Mucosa of stomach (tissue), 1 donor: Measurements from ENCODE around the gene ADAM12.
"Not testable (repeated sequence)": the region's sequence is repeated elsewhere in the genome, so short reads cannot be mapped to it uniquely, and the experiment has no call there.

Experiments
- H3K27me3 ChIP-seq: one replicate; pipeline ENCODE4 v1.7.0; 2013; ENCODE audit warnings: mild to moderate bottlenecking, low read length; ENCODE audit not compliant: control insufficient read depth, insufficient read depth
- H3K36me3 ChIP-seq: one replicate; pipeline ENCODE4 v1.7.0; 2013; ENCODE audit warnings: low read length; ENCODE audit not compliant: control insufficient read depth, insufficient read depth
- H3K4me1 ChIP-seq: one replicate; pipeline ENCODE4 v1.7.0; 2013; ENCODE audit warnings: mild to moderate bottlenecking, low read length; ENCODE audit not compliant: control insufficient read depth, insufficient read depth
- H3K4me3 ChIP-seq: one replicate; pipeline ENCODE4 v1.7.0; 2013; ENCODE audit warnings: low read length
- H3K9ac ChIP-seq: one replicate; pipeline ENCODE4 v1.7.0; 2013; ENCODE audit warnings: mild to moderate bottlenecking, low read length, moderate library complexity
- H3K9me3 ChIP-seq: one replicate; pipeline ENCODE4 v1.7.0; 2013; ENCODE audit warnings: mild to moderate bottlenecking, low read length, moderate library complexity; ENCODE audit not compliant: control insufficient read depth
- donor health status: Pancreatic carcinoma.

Gene ADAM12

GRCh38 chr10:126352453-126352852, 35.8 kb downstream of the ADAM12 start:
- Histone ChIP-seq H3K36me3 (no peaks in the 10 kb centered on the region), H3K27me3 (no peaks in the 10 kb centered on the region), H3K9ac (no peak overlapping the region)

DNA sequence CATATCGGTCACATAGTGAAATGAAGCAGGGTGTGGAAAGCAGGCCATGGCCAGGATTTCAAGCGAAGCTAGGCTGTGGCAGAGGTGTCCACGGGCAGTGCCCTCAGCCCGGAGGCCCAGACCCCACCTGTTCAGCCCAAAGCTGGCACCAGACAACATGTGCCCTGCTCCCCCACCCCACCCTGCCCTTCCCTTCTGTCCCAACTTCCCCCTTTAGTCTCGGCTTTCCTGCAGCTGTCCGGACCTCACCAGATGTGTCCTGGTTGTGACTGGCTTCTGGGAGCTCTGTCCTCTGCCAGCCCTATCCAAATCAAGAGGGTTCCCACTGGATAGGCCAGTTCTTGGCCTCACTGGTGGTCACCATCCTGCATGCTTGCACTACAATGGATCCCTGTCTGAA, 37.3 kb downstream of the ADAM12 start:
- no peak overlapping the region for H3K4me3 ChIP-seq
- no peaks in the 10 kb centered on the region for H3K27me3 ChIP-seq
- no peak overlapping the region for H3K9ac ChIP-seq
- H3K4me1 ChIP-seq, result no peaks in the 10 kb centered on the region
- no peaks in the 10 kb centered on the region for H3K9me3 ChIP-seq
- no peaks in the 10 kb centered on the region for H3K36me3 ChIP-seq

More at GRCh38 chr10:126352453-126352852, 35.8 kb downstream of the ADAM12 start:
- H3K4me3 ChIP-seq, result no peak overlapping the region
- H3K9me3 ChIP-seq, result no peaks in the 10 kb centered on the region
- no peaks in the 10 kb centered on the region for H3K4me1 ChIP-seq

GRCh38 chr10:126350216-126350992, 37.9 kb downstream of the ADAM12 start:
- H3K27me3 ChIP-seq, result no peaks in the 10 kb centered on the region
- no peaks in the 10 kb centered on the region for H3K36me3 ChIP-seq
- H3K9ac ChIP-seq, result no peak overlapping the region
- no peak overlapping the region for H3K4me3 ChIP-seq
- H3K9me3 ChIP-seq, result no peaks in the 10 kb centered on the region
- no peaks in the 10 kb centered on the region for H3K4me1 ChIP-seq

- no peak overlapping the region for H3K4me3 ChIP-seq
- H3K4me1 ChIP-seq, result no peaks in the 10 kb centered on the region
These were observed 38.6 kb downstream of the ADAM12 start for GRCh38 chr10:126349676-126350075.

DNA sequence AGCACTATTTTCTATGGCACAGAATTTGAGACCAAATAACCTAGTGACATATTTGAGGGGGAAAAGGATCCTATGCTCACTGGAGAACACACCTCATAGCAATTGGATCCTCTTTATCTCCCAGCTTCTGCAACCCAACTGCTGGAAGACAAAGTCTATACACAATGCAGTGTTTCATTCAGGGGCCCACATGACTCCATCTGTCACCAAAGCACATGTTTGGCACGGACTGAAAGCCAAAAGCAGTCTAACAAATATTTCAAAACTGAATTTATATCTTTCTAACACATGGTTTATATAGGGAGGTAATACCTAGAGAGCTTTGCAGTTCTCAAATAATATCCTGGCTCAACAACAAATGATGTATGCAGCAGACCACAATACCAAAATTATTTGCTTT, 39.2 kb downstream of the ADAM12 start:
- Histone ChIP-seq H3K27me3 (no peaks in the 10 kb centered on the region), H3K9me3 (no peaks in the 10 kb centered on the region), H3K4me3 (no peak overlapping the region), H3K36me3 (no peaks in the 10 kb centered on the region), H3K9ac (no peak overlapping the region), H3K4me1 (no peaks in the 10 kb centered on the region)

More at GRCh38 chr10:126349676-126350075, 38.6 kb downstream of the ADAM12 start:
- Histone ChIP-seq H3K36me3 (no peaks in the 10 kb centered on the region), H3K9me3 (no peaks in the 10 kb centered on the region), H3K9ac (no peak overlapping the region), H3K27me3 (no peaks in the 10 kb centered on the region)

DNA sequence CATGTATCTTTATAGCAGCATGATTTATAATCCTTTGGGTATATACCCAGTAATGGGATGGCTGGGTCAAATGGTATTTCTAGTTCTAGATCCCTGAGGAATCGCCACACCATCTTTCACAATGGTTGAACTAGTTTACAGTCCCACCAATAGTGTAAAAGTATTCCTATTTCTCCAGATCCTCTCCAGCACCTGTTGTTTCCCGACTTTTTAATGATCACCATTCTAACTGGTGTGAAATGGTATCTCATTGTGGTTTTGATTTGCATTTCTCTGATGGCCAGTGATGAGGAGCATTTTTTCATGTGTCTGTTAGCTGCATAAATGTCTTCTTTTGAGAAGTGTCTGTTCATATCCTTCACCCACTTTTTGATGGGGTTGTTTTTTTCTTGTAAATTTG, 44.8 kb downstream of the ADAM12 start:
- H3K4me1 ChIP-seq, H3K27me3 ChIP-seq, H3K9me3 ChIP-seq, H3K36me3 ChIP-seq, H3K4me3 ChIP-seq, H3K9ac ChIP-seq: not testable (repeated sequence)

DNA sequence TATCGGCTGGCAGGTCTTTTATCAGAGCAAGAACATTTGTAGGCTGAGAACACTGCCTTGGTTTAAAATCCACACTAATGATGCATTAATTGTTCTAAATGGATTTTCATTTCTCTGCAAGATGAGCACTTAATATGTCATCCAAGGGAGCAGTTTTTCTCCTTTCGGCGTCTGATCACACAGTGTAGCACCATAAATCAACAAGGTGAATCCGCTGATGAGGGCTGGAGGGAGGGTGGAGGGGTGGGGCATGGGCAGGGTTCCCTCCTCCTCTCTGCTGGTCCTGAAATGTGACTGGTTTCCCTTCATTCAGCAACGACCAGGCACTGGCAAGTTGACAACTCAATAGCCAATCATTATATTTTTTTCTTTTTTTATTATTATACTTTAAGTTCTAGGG, 45.6 kb downstream of the ADAM12 start:
- Histone ChIP-seq H3K4me3 (no peak overlapping the region), H3K4me1 (no peaks in the 10 kb centered on the region), H3K9ac (no peak overlapping the region), H3K9me3 (no peaks in the 10 kb centered on the region), H3K36me3 (no peaks in the 10 kb centered on the region), H3K27me3 (no peaks in the 10 kb centered on the region)

DNA sequence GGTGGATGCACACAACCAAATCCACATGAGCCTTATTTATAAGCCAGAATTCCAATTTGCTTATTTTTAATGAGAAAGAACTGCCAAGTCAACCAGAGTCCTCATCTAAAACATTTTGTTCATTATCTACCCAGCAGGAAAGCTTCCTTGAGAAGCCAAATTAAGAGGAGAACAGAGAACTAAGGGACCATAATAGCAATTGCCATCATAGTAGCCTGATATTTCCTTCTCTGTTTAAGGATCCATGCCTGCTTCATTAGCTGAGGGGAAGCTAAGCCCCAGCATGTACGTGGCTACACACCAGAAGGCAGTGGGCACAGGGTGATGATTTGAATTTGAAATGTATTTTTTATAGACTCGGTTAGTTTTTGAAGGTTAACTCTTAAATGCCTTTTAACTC, 46.8 kb downstream of the ADAM12 start:
- Histone ChIP-seq H3K9ac (no peak overlapping the region), H3K4me1 (no peaks in the 10 kb centered on the region), H3K4me3 (no peak overlapping the region), H3K9me3 (no peaks in the 10 kb centered on the region), H3K36me3 (no peaks in the 10 kb centered on the region), H3K27me3 (no peaks in the 10 kb centered on the region)

DNA sequence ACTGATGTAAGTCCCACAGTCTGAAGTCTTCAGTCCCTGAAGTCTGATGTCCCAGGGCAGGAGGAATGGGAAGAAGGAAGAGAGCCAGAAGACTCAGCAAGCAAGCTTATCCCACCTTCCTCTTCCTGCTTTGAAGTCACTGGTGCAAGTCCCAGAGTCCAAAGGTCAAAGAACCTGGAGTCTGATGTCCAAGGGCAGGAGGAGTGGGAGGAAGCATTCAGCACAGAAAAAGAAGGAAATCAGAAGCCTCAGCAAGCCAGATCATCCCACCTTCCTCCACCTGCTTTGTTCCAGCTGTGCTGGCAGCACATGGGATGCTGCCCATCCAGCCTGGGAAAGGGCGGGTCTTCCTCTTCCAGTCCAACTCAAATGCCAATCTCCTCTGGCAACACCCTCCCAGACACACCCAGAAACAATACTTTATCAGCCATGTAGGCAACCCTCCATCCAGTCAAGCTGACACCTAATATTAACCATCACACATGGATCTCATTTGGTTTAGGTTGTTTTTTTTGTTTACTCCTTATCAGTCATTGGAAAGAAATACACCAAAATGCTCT, 50.9 kb downstream of the ADAM12 start:
- Histone ChIP-seq H3K9ac (no peak overlapping the region), H3K9me3 (no peaks in the 10 kb centered on the region), H3K4me1 (no peaks in the 10 kb centered on the region), H3K4me3 (no peak overlapping the region), H3K27me3 (no peaks in the 10 kb centered on the region), H3K36me3 (no peaks in the 10 kb centered on the region)

DNA sequence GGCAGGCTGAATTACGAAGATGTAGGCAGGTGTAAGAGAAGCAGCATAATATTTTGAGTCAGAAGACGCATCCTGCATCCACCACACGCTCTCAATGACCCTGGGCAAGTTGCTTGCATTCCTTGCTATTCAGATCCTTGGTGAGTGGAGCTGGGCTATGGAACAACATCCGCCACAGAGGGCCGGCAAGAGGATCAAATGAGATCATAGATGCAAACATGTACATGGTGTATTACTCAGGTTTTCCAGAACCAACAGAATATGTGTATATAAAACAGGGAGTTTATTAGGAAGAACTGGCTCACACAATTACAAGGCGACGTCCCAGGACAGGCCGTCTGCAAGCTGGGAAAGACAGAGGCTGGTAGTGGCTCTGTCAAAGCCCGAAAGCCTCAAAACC, 51.5 kb downstream of the ADAM12 start:
- no peak overlapping the region for H3K4me3 ChIP-seq
- no peaks in the 10 kb centered on the region for H3K4me1 ChIP-seq
- H3K9ac ChIP-seq, result no peak overlapping the region
- no peaks in the 10 kb centered on the region for H3K36me3 ChIP-seq
- no peaks in the 10 kb centered on the region for H3K9me3 ChIP-seq
- H3K27me3 ChIP-seq, result no peaks in the 10 kb centered on the region

- Histone ChIP-seq H3K27me3 (no peaks in the 10 kb centered on the region), H3K9me3 (no peaks in the 10 kb centered on the region), H3K4me3 (no peak overlapping the region), H3K36me3 (no peaks in the 10 kb centered on the region), H3K9ac (no peak overlapping the region), H3K4me1 (no peaks in the 10 kb centered on the region)
These were observed 54.0 kb downstream of the ADAM12 start for GRCh38 chr10:126334272-126334671.

GRCh38 chr10:126332576-126332975, 55.7 kb downstream of the ADAM12 start:
- H3K9me3 ChIP-seq, result no peaks in the 10 kb centered on the region
- H3K4me3 ChIP-seq, result no peak overlapping the region
- H3K36me3 ChIP-seq, result no peaks in the 10 kb centered on the region
- H3K9ac ChIP-seq, result no peak overlapping the region
- H3K4me1 ChIP-seq, result no peaks in the 10 kb centered on the region
- H3K27me3 ChIP-seq, result peaks cover 3% of the 10 kb centered on the region
